ENCODE results near the gene CNTN1.

- TF ChIP-seq CTCF (tag by site-specific recombination; IDR thresholded peaks at IDR 0.05) (no peak), ZNF629 (tag by site-specific recombination; IDR thresholded peaks at IDR 0.05) (peak; percentile 24; the same call in 1 of the 2 replicates), ZFP3 (tag by site-specific recombination; IDR thresholded peaks at IDR 0.05; ENCODE audit: low read depth) (no peak), ZNF610 (tag by site-specific recombination; IDR thresholded peaks at IDR 0.05; ENCODE audit: borderline replicate concordance) (no peak), GFI1B (tag by site-specific recombination; IDR thresholded peaks at IDR 0.05) (no peak), SETDB1 (IDR thresholded peaks at IDR 0.05; ENCODE audit: insufficient read length, low read length) (no peak), ZNF239 (tag by site-specific recombination; IDR thresholded peaks at IDR 0.05) (no peak), ZBTB11 (tag by site-specific recombination; conservative IDR thresholded peaks at IDR 0.05; ENCODE audit: low read depth) (no peak), ZNF626 (tag by site-specific recombination; IDR thresholded peaks at IDR 0.05) (no peak), ATF2 (tag by site-specific recombination; IDR thresholded peaks at IDR 0.05; ENCODE audit: low read depth) (no peak), KLF17 (tag by site-specific recombination; IDR thresholded peaks at IDR 0.05) (no peak), YY1 (tag by site-specific recombination; IDR thresholded peaks at IDR 0.05) (no peak), TRIM28 (IDR thresholded peaks at IDR 0.05; ENCODE audit: borderline replicate concordance, low read length) (0 out of 2 replicates have a peak, but pooled peaks have one; percentile 48), ZNF513 (tag by site-specific recombination; IDR thresholded peaks at IDR 0.05) (no peak)
Measured at GRCh38 chr12:40697566-40698259, 5.5 kb downstream of the CNTN1 start.

Data from HEK293 (cell line).